ENCODE measurements around the gene LNP1.

DNA sequence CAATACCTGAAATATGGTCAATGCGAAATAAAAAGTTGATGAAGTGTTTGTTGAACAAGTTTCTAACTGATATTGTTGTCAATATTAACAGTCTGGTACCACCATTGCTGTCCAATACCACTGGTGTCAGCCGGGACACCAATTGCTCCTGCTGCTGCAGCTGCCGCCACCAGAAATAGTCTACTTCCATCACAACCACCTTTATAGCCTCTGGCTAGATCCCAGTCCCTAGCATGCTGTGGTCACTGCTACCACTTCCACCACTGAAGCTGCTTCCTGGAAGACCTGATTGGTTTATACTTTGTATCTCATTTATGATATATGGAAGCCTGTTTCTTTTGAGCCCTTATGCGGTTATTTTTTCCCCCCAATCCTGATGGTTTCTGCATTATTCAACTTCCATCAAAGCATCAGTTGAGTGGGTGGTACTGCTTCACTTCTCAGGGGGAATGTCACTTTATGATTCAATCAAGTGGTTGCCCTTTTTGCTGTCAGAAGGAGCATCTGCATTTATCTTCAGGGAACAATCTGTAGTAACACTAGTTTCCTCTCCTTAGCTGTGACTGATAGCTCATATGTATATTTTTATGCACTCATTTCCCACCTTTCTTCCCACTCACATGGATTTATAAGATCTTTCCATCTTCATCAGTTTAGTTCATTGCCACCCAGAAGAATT lies 11.7 kb downstream of the LNP1 start:
- TF ChIP-seq, protein P1, sequence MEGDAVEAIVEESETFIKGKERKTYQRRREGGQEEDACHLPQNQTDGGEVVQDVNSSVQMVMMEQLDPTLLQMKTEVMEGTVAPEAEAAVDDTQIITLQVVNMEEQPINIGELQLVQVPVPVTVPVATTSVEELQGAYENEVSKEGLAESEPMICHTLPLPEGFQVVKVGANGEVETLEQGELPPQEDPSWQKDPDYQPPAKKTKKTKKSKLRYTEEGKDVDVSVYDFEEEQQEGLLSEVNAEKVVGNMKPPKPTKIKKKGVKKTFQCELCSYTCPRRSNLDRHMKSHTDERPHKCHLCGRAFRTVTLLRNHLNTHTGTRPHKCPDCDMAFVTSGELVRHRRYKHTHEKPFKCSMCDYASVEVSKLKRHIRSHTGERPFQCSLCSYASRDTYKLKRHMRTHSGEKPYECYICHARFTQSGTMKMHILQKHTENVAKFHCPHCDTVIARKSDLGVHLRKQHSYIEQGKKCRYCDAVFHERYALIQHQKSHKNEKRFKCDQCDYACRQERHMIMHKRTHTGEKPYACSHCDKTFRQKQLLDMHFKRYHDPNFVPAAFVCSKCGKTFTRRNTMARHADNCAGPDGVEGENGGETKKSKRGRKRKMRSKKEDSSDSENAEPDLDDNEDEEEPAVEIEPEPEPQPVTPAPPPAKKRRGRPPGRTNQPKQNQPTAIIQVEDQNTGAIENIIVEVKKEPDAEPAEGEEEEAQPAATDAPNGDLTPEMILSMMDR (IDR thresholded peaks at IDR 0.05; ENCODE audit: borderline replicate concordance, extremely low read depth, low read length, poor library complexity, severe bottlenecking) = no peak
- no peak for TF ChIP-seq EZH2 (IDR thresholded peaks at IDR 0.05; ENCODE audit: borderline replicate concordance, low read depth, low read length, severe bottlenecking)
